ENCODE measurements around the gene ANKRD12. TPM values are rescaled to one million over a fixed set of nuclear protein-coding genes. Genes with fewer than 3 reads are reported as not detected.
A peak's percentile ranks its signal among the peaks of the same experiment; 100 is the strongest.
"Not testable (repeated sequence)": the region's sequence is repeated elsewhere in the genome, so short reads cannot be mapped to it uniquely, and the experiment has no call there.

ANKRD12 gene
- total RNA-seq, 1 experiment from 2014 or later = 24.5 TPM

GRCh38 chr18:9232977-9233376 is 96.4 kb downstream of the ANKRD12 start:
- DNase-seq (ENCODE audit: low read depth) = no peak

GRCh38 chr18:9233771-9234440 is 97.3 kb downstream of the ANKRD12 start:
- DNase-seq (ENCODE audit: low read depth) = no peak

GRCh38 chr18:9234528-9234927 is 97.9 kb downstream of the ANKRD12 start:
- no peak for DNase-seq (ENCODE audit: low read depth)

GRCh38 chr18:9237981-9238380 is 101.4 kb downstream of the ANKRD12 start:
- no peak for DNase-seq (ENCODE audit: low read depth)

GRCh38 chr18:9239720-9240119 is 103.1 kb downstream of the ANKRD12 start:
- DNase-seq (ENCODE audit: low read depth) = no peak

GRCh38 chr18:9240270-9240669 is 103.7 kb downstream of the ANKRD12 start:
- no peak for DNase-seq (ENCODE audit: low read depth)

GRCh38 chr18:9243029-9243428 is 106.4 kb downstream of the ANKRD12 start:
- no peak for DNase-seq (ENCODE audit: low read depth)

GRCh38 chr18:9244376-9244775 is 107.8 kb downstream of the ANKRD12 start:
- no peak for DNase-seq (ENCODE audit: low read depth)

- no peak for DNase-seq (ENCODE audit: low read depth)
Observed at GRCh38 chr18:9248661-9249060, 112.1 kb downstream of the ANKRD12 start.

- DNase-seq (ENCODE audit: low read depth) = no peak
Observed at GRCh38 chr18:9249254-9249653, 112.7 kb downstream of the ANKRD12 start.

GRCh38 chr18:9259173-9259572 is 122.6 kb downstream of the ANKRD12 start:
- no peak for DNase-seq (ENCODE audit: low read depth)

GRCh38 chr18:9260388-9261380 is 124.1 kb downstream of the ANKRD12 start:
- peak; percentile 5 for DNase-seq (ENCODE audit: low read depth)

GRCh38 chr18:9263264-9263663 is 126.7 kb downstream of the ANKRD12 start:
- no peak for DNase-seq (ENCODE audit: low read depth)

GRCh38 chr18:9264797-9265196 is 128.2 kb downstream of the ANKRD12 start:
- DNase-seq (ENCODE audit: low read depth) = not testable (repeated sequence)

- DNase-seq (ENCODE audit: low read depth) = no peak
Observed at GRCh38 chr18:9273221-9273620, 136.6 kb downstream of the ANKRD12 start.

GRCh38 chr18:9275890-9276289 is 139.3 kb downstream of the ANKRD12 start:
- DNase-seq (ENCODE audit: low read depth) = no peak

GRCh38 chr18:9278028-9278427 is 141.4 kb downstream of the ANKRD12 start:
- DNase-seq (ENCODE audit: low read depth) = no peak

- no peak for DNase-seq (ENCODE audit: low read depth)
Observed at GRCh38 chr18:9280849-9281248, 144.3 kb downstream of the ANKRD12 start.

- DNase-seq (ENCODE audit: low read depth) = no peak
Observed at GRCh38 chr18:9281780-9282179, 145.2 kb downstream of the ANKRD12 start.

GRCh38 chr18:9283791-9284190 is 147.2 kb downstream of the ANKRD12 start:
- no peak for DNase-seq (ENCODE audit: low read depth)

GRCh38 chr18:9285604-9286003 is 149.0 kb downstream of the ANKRD12 start:
- peak; percentile 0 for DNase-seq (ENCODE audit: low read depth)

GRCh38 chr18:9287036-9287435 is 150.5 kb downstream of the ANKRD12 start:
- DNase-seq (ENCODE audit: low read depth) = no peak

GRCh38 chr18:9289698-9290097 is 153.1 kb downstream of the ANKRD12 start:
- DNase-seq (ENCODE audit: low read depth) = no peak

Measured in M059J (cell line).